PC-9 (cell line): Measurements from ENCODE around the gene YWHAH.

Experiments
- CTCF ChIP-seq: fragments of 200-600 bp; sonication (generic); conservative IDR thresholded peaks from 2 replicates; pipeline ENCODE4 v1.6.1; 2017; ENCODE audit warnings: mixed run types, antibody characterized with exemption, mild to moderate bottlenecking, moderate library complexity
- EZH2 ChIP-seq: fragments of 200-600 bp; sonication (generic); IDR thresholded peaks from 2 replicates; pipeline ENCODE4 v1.8.0; 2017; ENCODE audit warnings: antibody characterized with exemption, low read depth

- TF ChIP-seq CTCF: no peak
- TF ChIP-seq EZH2: no peak
These were observed 17.4 kb upstream of the YWHAH start for GRCh38 chr22:31926969-31927368.
